ENCODE measurements around the gene PBX3. TPM values are rescaled to one million over a fixed set of nuclear protein-coding genes. Genes with fewer than 3 reads are reported as not detected.

PBX3 gene
- polyA plus RNA-seq, 1 donor (not counting 4 experiments of a cell fraction or from before 2014, with no cell fraction given) = 26.3 TPM

DNA sequence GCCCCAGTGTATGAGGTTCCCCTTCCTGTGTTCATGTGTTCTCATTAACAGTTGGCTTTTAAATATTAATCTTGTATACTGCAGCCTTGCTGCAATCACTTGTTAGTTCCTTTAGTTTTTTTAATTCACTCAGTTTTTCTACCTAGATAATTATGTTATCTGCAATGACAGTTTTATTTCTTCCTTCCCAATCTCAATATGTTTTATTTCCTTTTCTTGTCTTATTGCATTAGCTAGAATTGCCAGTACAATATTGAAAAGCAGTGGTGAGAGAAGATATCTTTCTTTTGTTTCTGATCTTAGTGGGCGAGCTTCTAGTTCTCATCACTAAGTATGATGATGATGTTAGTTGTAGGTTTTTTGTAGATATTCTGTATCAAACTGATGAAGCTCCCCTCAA lies 232.2 kb downstream of the PBX3 start:
- DNase-seq (ENCODE audit: low read depth, low spot score) (no peak), FAIRE-seq (no peak)
- Histone ChIP-seq H3K4me2 (ENCODE audit: control insufficient read depth, extremely low read depth, insufficient read depth, low read depth, low read length) (no peak overlapping the region), H3K9ac (ENCODE audit: control insufficient read depth, extremely low read depth, insufficient read depth, low read length) (no peak overlapping the region), H3K27me3 (ENCODE audit: control insufficient read depth, extremely low read depth, insufficient read depth, low read length) (peaks cover 4% of the 10 kb centered on the region), H3K36me3 (ENCODE audit: control insufficient read depth in 2 of 2, extremely low read depth in 1 of 2, insufficient read depth in 2 of 2, low read length in 2 of 2) (no peaks in the 10 kb centered on the region), H3K79me2 (ENCODE audit: control insufficient read depth, insufficient read depth, low read length) (no peaks in the 10 kb centered on the region), H3K4me1 (ENCODE audit: control insufficient read depth, extremely low read depth, insufficient read depth, low read length) (no peaks in the 10 kb centered on the region), H3K4me3 (ENCODE audit: control insufficient read depth in 2 of 3, extremely low read depth in 1 of 3, insufficient read depth in 2 of 3, low read depth in 1 of 3, low read length in 3 of 3) (no peak overlapping the region), H4K20me1 (ENCODE audit: control insufficient read depth, extremely low read depth, insufficient read depth, low read length) (no peaks in the 10 kb centered on the region), H2AFZ (ENCODE audit: control insufficient read depth, low read length) (no peak overlapping the region), H3K9me1 (ENCODE audit: control insufficient read depth, extremely low read depth, insufficient read depth, low read length) (no peaks in the 10 kb centered on the region), H3K27ac (ENCODE audit: control insufficient read depth, insufficient read depth, low read length) (no peak overlapping the region), H3K9me3 (ENCODE audit: control insufficient read depth, low read depth, low read length) (no peaks in the 10 kb centered on the region)
- dilution Hi-C loops (cut with MboI; ENCODE audit: extremely low pct_ligation_motif_present, low sequenced_read_pairs) = no loop called here
- no peak for TF ChIP-seq EZH2 (IDR thresholded peaks at IDR 0.05; ENCODE audit: low read length)
- TF ChIP-seq, protein P1, sequence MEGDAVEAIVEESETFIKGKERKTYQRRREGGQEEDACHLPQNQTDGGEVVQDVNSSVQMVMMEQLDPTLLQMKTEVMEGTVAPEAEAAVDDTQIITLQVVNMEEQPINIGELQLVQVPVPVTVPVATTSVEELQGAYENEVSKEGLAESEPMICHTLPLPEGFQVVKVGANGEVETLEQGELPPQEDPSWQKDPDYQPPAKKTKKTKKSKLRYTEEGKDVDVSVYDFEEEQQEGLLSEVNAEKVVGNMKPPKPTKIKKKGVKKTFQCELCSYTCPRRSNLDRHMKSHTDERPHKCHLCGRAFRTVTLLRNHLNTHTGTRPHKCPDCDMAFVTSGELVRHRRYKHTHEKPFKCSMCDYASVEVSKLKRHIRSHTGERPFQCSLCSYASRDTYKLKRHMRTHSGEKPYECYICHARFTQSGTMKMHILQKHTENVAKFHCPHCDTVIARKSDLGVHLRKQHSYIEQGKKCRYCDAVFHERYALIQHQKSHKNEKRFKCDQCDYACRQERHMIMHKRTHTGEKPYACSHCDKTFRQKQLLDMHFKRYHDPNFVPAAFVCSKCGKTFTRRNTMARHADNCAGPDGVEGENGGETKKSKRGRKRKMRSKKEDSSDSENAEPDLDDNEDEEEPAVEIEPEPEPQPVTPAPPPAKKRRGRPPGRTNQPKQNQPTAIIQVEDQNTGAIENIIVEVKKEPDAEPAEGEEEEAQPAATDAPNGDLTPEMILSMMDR (optimal IDR thresholded peaks at IDR 0.05 in 1 of 3, IDR thresholded peaks at IDR 0.05 in 1 of 3, conservative IDR thresholded peaks at IDR 0.05 in 1 of 3; ENCODE audit: extremely low read depth in 1 of 3, insufficient read depth in 2 of 3, low read length in 3 of 3) = no peak

DNA sequence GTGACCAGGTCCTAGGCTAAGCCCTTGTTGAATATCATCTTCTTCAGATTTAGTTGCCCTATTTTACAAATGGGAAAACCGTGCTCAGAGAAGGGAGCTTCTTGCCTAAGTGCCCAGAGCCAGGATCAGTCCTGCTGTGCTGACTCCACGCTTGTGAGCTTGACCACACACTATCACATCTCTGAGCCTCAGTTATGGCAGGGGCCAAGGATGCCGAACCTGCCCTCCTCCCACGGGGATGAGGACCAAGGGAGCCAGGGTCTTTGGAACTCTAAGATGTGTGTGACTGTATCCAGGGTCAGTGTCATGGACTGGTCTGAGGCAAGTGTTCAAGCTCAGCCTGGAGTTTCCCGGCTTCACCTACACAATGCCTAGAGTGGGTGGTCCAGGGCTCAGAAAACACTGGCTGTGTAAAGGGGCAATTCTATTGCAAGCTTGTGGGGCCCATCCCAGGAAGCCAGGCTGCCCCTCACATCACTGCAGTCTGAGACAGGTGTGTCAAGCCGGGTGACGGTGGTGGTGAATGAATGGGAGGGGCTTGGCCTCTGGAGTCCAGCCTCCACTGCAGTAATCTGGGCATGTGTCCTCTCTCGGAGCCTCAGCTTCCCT lies 235.7 kb downstream of the PBX3 start:
- no peak overlapping the region for H3K4me3 ChIP-seq (ENCODE audit: control insufficient read depth in 2 of 3, extremely low read depth in 1 of 3, insufficient read depth in 2 of 3, low read depth in 1 of 3, low read length in 3 of 3)
- H3K4me2 ChIP-seq (ENCODE audit: control insufficient read depth, extremely low read depth, insufficient read depth, low read depth, low read length) = no peak overlapping the region
- TF ChIP-seq, protein P1 (optimal IDR thresholded peaks at IDR 0.05 in 1 of 3, IDR thresholded peaks at IDR 0.05 in 1 of 3, conservative IDR thresholded peaks at IDR 0.05 in 1 of 3; ENCODE audit: extremely low read depth in 1 of 3, insufficient read depth in 2 of 3, low read length in 3 of 3) = no peak
- no peak for TF ChIP-seq EZH2 (IDR thresholded peaks at IDR 0.05; ENCODE audit: low read length)
- H2AFZ ChIP-seq (ENCODE audit: control insufficient read depth, low read length) = no peak overlapping the region
- no peaks in the 10 kb centered on the region for H3K4me1 ChIP-seq (ENCODE audit: control insufficient read depth, extremely low read depth, insufficient read depth, low read length)
- FAIRE-seq (no peak), DNase-seq (ENCODE audit: low read depth, low spot score) (no peak)
- no peaks in the 10 kb centered on the region for H3K36me3 ChIP-seq (ENCODE audit: control insufficient read depth in 2 of 2, extremely low read depth in 1 of 2, insufficient read depth in 2 of 2, low read length in 2 of 2)
- no peaks in the 10 kb centered on the region for H3K9me1 ChIP-seq (ENCODE audit: control insufficient read depth, extremely low read depth, insufficient read depth, low read length)
- no peaks in the 10 kb centered on the region for H3K79me2 ChIP-seq (ENCODE audit: control insufficient read depth, insufficient read depth, low read length)
- no peaks in the 10 kb centered on the region for H3K9me3 ChIP-seq (ENCODE audit: control insufficient read depth, low read depth, low read length)
- peaks cover 4% of the 10 kb centered on the region for H3K27me3 ChIP-seq (ENCODE audit: control insufficient read depth, extremely low read depth, insufficient read depth, low read length)
- no peaks in the 10 kb centered on the region for H4K20me1 ChIP-seq (ENCODE audit: control insufficient read depth, extremely low read depth, insufficient read depth, low read length)
- dilution Hi-C loops (cut with MboI; ENCODE audit: extremely low pct_ligation_motif_present, low sequenced_read_pairs) = no loop called here
- no peak overlapping the region for H3K9ac ChIP-seq (ENCODE audit: control insufficient read depth, extremely low read depth, insufficient read depth, low read length)
- no peak overlapping the region for H3K27ac ChIP-seq (ENCODE audit: control insufficient read depth, insufficient read depth, low read length)
